HG03575 (cell line): Measurements from ENCODE around the gene HOXD3.

Experiments used
- ATAC-seq: cut with Tn5 transposase; IDR thresholded peaks from one replicate; pipeline ENCODE4 v1.9.1; 2021; ENCODE audit not compliant: unreplicated experiment, insufficient number of reproducible peaks, low FRiP score; ENCODE audit errors: extremely low read depth

The HOXD3 gene

DNA sequence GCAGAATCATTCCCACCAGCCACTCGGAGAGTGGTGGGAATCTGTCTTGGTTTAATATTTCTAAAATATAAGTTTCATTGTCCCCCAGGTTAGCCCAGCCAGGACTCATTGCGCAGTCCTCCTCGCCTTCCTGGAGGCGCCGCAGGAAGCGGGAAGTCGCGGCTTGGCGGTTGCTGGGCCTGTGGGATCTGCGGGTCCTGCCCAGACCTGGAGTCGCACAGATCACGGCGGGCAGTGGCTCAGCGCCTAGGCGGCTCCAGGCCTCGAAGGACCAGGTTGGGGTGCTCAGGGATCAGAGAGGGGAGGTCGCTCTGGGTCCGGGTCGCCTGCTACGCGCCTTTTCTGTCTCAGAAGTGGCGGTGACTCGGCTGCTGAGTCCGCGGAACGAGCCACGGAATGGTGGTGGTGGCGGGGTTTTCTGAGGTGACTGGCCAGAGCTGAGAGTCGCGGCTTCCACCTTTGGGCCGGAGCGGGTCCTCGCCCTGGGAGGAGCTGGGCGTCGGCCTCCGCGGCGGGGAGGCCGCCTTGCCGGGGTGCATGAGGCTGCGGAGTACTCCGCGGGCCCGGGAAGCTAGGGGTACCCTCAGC is 2.6 kb downstream of the HOXD3 start:
- no peak for ATAC-seq

DNA sequence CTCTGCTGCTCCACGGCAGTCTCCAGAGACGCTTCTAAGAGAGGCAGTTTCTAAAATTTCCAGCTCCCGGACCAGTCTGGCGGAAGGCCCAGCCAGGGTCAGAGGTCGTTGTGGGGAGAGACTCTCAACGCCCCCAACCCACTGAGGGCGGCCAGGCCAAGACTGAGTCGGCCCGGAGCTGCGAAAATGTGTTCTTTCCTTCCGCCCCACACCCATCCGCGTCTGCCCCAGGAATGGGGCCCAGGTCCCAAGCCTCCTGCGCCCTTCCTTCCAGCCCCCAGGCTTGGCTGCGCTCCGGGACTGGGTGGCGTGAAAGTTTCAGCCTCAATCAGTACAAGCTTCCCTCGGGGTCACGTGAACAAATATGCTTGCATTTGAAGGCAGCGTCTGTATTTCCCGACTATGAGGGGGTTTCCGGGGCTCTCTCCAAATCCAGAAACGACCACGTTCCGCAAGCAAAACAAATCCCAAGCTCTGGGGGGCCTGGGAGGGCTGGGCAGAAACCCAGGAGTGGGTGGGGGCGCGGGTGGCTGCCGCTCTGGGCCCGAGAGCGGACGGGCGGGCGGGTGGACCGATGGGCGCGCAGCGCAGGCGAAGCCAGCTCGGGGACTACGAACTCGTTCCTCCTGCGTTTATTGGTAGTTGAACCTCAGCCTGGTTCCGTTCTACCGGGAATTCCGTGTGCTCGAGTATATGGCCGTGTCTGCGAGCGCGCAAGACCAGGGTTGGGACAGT is 3.3 kb downstream of the HOXD3 start:
- no peak for ATAC-seq

DNA sequence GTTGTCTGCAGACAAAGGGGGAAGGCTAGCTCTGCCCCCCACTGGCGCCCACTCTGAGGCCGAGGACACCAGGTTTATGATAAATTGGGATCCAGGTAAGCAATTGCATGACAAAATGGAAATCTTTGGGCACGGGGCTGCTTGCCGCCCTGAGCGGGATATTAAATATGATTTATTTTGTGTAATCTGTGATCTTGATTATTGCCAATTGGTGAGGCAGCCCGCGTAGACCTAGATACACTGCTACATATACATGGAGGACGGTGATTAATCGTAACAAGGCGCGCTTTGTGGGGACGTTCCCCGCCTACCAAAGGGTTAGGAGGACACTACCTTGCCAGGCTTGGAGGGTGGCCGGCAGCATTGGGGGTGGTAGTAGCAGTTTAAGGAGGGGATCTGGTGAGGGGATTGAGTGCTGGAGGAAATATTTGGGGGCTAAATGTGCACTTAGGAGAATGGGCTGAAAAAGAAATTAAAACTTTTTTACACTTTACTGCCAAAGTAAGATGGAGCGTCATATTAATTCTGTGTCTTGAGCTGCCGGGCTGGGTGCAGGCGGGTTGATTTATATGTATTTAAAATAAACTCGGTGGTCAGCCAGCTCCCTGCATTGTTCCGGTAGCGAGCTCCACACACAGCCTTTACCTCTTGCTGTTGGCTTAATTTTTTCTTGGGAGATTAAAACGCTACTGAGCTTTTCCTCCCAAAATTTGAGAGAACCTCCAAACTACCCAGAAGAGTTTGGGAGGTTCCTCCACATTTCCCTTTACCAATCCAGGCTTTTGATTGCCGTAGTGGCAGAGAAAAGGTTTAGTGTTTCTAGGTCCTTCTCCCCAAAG is 4.1 kb downstream of the HOXD3 start:
- ATAC-seq: no peak

DNA sequence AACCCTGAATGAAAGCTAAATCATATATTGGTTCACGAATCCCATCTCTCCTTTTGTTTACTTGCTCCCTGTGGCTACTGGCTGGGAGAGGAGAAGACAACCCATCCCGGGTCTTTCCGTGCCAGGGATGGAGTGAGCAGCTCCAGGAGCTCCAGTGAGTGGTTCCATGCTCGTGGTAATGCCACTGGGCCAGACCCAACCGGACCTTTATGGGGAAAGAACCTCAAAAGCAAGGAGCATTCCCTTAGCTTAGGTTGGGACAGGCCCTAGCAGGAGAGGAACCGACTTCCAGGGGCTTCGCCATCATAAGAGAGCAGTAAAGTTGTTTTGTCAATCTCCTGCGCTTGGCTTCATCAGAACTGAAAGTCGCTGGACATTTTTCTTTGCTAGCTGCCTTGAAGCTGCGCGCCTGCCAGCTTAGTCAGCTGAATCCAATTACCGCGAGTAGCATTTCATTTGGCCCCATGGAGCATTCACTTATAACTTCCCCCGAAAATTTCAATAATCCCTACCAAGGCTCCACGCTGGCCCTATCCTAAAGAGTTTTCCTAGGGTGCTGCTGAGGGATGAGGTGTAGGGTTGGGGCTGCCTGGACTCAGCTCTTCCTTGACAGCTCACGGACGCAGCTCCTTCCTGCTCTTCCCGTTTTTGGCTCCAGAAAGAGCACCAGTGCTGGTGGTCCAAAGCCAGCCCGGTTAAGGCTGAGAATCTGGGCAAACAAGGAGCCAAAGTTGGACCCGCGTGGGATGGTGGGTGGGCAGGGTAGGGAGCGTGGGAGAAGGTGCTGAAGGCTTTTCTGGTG is 4.9 kb downstream of the HOXD3 start:
- ATAC-seq: no peak

DNA sequence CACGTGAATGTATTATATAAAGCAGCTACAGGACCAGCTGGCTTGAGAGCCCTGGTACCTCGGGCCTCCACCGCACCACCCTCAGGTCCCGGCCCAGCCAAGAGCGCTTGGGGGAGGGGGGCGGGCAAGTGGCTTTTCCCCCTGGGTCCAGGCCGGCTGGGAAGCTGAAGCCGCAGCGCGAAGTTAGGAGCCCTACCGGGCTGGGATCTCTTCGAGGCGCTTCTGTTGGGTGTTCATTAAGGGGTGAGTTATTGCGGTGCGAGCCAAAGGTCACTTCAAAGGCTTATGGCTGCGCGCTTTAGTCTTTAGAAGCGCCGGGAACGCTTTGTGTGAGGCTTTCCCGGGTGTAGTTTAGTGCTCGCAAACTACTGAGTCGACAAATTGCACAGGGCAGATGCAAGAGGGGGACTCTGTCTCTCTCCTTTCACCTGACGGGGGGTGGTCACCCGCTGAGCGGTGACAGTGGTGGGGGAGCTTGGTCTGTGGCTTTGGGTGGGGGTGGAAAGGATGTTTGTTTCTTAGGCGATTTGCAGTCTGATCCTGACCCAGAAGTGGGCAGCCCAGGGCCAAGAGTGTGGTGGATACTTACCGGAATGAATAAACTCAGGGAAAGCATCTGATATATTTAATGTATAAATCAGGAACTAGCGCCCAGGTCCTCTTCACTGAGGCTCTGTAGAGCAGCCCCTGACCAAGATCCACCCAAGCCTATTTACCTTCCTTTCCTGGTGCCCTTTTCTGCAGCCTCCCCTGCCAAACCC is 6.0 kb downstream of the HOXD3 start:
- ATAC-seq: no peak

DNA sequence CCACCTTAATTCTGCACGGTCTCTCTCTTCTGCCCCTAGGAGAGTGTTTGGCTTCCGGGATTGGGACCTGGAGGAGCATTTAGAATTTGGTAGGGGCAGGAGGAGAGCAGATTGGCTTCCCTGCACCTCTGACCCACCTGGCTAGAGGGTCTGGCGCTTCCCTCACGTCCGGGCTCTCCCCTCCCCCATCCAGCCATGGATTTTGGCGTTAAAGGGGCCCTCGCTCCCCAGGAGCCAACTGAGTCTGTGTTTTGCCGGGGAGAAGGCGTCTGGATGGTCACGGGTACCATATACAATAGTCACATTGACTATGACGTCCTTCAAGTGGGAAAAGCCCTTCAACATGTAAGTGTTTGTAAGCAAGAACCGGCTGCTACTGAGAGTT is 6.6 kb downstream of the HOXD3 start:
- ATAC-seq: no peak

DNA sequence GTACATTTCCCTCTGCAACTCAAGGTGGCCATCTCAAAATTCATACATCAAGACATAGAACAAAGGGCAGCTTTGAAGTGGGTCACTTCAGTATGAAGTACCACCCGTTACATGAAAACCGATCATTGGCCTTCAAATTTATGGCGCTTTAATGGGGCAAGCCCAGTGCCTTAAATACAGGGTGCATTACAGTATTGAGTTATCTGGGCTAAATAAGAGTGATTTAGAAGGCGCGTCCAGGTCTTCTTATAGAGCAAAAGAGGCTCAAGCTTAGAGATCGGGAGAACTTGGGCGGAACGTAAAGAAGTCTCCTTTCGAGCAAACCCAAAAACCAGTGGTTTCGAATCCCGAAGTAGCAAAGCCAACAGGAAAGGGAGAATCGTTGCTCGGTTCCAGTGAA is 7.1 kb downstream of the HOXD3 start:
- no peak for ATAC-seq

DNA sequence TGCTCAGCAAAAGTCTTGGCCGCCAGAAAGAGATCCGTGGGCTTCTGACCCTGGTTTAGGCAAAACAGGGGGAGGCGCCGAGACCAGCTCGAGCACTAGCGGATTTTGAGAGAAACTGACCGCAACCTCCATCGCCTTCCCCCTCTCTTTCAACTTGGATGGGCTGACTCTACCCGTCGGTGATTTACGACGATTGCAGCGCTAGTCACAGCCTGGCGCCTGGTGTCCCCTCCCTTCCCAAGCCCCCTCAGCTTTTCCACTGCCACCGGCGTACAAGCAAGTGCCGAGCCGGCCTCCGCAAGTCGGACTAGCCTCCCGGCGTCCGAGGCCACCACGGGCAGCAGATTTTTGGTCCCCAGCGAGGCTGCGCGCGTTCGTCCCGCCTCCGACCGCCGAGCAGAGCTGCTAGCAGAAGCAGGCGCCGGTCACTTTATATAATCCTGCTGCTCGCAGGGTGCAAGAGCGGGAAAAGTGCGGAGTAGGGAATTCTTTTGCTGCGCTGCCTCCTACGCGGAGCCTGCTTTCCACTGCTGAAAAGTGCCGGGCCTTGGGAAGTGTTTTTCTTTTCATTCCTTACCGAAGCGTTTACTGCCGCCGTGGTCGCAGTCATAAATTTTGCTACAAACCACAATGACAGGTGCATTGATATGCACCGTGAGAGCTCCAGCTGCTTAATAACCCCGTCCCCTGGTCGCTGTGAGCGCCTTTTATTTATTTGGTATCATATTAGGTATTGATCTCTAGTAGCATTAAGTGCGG is 7.7 kb downstream of the HOXD3 start:
- ATAC-seq: no peak

DNA sequence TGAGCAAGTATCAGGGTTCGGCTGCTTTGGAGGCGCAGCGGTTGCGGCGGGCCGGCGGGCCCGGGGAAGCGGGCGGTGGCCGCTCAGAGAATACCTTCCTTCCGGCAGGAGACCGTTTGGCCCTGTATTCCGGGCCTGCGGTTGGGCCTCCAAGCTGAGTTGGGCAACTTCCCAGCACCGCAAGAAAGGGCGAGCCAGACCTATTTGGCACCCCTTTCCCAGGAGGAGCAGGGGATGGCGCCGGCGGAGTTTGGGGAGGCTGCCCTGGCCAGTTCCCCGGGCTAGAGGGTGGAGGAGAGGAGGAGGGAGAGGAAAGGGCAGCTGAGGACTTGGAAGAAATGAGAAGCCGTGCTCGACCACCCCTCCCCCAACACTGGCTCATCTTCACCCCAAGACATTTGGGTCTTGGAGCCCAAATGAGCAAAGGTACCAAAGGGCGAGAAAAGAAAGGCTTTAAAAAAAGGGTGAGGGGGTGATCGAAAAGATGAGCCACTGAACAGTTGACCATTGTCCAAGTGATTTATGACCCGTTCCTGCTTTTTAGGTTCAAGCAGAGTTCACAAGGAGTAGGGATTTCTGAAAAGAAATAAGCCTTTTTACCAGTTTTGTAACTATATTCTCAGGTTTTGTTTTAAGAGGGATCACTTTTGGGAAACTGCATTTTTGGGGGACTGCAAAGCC is 8.4 kb downstream of the HOXD3 start:
- no peak for ATAC-seq

DNA sequence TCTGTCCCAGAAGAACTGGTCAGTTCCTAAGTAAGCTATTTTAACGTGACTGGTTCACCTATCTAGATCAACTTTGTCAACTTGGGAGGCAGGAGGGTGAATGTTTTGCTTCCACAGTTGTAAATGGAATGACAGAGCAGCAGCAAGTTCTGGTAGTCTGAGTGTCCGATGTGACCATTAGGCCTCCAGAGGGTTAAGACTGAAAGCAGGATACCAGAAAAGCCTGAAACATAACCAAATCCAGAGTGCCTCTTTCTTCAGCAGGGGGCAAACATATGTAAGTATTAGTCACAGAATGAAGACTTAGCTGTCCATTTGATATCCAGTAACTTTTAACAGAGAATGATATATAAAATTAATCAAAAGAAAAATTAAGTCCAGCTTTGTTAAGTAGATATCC is 9.2 kb downstream of the HOXD3 start:
- no peak for ATAC-seq

DNA sequence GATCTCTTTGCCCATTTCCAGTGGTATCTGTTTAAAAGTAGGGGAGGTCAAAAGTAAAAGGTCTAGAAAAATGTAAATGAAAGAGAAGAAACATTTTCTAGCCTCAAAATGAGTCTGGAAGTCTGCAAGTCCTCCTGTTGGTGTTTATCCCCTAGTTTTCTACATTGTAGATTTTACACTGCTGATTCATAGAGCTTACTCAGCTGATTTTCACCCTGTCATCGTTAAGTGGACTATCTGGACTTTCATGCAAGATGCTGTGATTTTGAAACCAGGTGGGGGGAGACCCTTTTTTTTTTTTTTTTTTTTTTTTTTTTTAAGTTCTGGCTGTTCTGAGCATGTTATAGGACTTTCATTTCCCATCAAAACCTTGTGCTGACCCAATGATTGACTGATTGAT is 10.3 kb downstream of the HOXD3 start:
- no peak for ATAC-seq

DNA sequence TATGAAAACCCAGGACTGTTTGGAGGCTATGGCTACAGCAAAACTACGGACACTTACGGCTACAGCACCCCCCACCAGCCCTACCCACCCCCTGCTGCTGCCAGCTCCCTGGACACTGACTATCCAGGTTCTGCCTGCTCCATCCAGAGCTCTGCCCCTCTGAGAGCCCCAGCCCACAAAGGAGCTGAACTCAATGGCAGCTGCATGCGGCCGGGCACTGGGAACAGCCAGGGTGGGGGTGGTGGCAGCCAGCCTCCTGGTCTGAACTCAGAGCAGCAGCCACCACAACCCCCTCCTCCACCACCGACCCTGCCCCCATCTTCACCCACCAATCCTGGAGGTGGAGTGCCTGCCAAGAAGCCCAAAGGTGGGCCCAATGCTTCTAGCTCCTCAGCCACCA is 12.1 kb downstream of the HOXD3 start:
- ATAC-seq: no peak

DNA sequence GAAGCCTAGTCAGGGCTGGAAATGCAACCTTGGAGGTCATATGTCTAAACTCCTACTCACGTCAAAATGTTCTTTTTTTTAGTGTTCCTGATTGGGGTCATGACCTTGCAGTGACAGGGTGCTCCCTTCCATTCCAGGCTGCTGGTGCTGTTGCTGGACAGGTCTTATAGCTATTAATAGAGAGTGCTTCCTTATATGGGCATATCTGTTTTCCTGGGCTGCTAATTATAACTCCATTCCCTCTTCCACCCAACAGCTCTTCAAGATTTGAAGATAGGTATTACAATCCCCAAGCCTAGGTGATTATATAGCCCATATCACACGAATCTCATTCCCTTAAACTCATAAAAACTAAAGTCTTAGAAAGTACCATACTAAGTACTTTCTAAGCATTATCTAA is 12.6 kb downstream of the HOXD3 start:
- no peak for ATAC-seq

DNA sequence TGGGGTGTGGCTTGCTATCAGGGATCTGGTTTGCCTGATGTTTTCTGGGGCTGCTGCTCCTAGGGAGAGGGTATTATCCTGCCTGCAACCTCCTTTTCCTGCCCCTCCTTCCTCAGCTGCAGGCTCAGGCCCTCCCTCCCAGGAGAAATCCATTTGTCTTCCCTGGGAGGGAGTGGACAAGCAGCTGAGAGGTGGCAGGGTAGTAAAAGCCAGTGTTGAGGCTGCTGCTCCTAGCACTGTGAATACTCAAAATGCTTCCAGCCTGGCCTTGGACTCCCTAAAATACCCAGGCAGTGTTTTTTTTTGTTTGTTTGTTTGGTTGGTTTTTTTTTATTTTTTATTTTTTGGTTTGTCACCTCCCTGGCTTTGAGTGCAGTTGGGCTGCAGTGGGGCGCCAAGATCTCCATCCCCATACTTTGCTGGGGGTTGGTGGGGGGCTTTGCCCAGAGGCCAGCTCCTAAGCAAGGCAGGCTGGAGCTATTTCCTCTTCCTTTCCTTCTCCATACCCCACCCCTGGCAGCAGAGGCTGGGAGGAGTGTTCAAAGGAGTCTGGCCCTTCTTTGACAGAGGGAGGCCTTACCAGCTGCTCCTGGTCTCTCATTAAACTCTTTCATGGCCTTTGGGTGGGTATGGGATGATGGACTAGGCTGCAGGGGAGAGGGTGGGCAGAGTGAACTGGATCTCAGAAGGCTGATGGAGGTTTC is 13.6 kb downstream of the HOXD3 start:
- no peak for ATAC-seq

DNA sequence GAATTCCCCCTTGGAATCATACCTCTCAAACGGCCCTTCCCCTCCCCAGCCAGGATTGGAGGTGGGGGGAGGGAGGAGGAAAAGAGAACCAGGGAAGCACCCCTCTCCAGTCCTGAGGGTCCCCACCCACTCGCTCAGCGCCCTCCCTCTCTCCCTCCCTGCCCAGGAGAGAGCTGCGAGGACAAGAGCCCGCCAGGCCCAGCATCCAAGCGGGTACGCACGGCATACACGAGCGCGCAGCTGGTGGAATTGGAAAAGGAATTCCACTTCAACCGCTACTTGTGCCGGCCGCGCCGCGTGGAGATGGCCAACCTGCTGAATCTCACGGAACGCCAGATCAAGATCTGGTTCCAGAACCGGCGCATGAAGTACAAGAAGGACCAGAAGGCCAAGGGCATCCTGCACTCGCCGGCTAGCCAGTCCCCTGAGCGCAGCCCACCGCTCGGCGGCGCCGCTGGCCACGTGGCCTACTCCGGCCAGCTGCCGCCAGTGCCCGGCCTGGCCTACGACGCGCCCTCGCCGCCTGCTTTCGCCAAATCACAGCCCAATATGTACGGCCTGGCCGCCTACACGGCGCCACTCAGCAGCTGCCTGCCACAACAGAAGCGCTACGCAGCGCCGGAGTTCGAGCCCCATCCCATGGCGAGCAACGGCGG is 14.4 kb downstream of the HOXD3 start:
- no peak for ATAC-seq

DNA sequence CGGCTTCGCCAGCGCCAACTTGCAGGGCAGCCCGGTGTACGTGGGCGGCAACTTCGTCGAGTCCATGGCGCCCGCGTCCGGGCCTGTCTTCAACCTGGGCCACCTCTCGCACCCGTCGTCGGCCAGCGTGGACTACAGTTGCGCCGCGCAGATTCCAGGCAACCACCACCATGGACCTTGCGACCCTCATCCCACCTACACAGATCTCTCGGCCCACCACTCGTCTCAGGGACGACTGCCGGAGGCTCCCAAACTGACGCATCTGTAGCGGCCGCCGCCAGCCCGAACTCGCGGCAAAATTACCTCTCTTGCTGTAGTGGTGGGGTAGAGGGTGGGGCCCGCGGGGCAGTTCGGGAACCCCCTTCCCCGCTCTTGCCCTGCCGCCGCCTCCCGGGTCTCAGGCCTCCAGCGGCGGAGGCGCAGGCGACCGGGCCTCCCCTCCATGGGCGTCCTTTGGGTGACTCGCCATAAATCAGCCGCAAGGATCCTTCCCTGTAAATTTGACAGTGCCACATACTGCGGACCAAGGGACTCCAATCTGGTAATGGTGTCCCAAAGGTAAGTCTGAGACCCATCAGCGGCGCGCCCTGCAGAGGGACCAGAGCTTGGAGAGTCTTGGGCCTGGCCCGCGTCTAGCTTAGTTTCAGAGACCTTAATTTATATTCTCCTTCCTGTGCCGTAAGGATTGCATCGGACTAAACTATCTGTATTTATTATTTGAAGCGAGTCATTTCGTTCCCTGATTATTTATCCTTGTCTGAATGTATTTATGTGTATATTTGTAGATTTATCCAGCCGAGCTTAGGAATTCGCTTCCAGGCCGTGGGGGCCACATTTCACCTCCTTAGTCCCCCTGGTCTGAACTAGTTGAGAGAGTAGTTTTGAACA is 15.1 kb downstream of the HOXD3 start:
- ATAC-seq: no peak
